HepG2 (cell line): ENCODE measurements around the gene HDAC3. TPM values are rescaled to one million over a fixed set of nuclear protein-coding genes. Genes with fewer than 3 reads are reported as not detected.

Experiments used
- CBFB ChIP-seq: sonication (generic); formaldehyde crosslinking; IDR thresholded peaks from 2 replicates; pipeline ENCODE4 v1.4.0; 2020; ENCODE audit warnings: missing genetic modification reagents
- CENPX ChIP-seq: sonication (generic); formaldehyde crosslinking; IDR thresholded peaks from 2 replicates; pipeline ENCODE4 v1.9.0; 2021; ENCODE audit warnings: mild to moderate bottlenecking, missing genetic modification reagents, moderate library complexity
- DMAP1 ChIP-seq: IDR thresholded peaks from 2 replicates; pipeline ENCODE4 v1.6.1; 2016
- IRX3 ChIP-seq: sonication (generic); formaldehyde crosslinking; IDR thresholded peaks from 2 replicates; pipeline ENCODE4 v1.8.1; 2023; ENCODE audit warnings: mild to moderate bottlenecking, low read depth, missing genetic modification reagents, borderline replicate concordance
- MAFK ChIP-seq, 2 experiments: IDR thresholded peaks in 1 of 2; conservative IDR thresholded peaks in 1 of 2; 2 replicates each; pipeline ENCODE4 v1.6.1; 2011; ENCODE audit warnings: improper control_type of control experiment in 2 of 2, low read length in 2 of 2
- MIER3 ChIP-seq: IDR thresholded peaks from 2 replicates; pipeline ENCODE4 v1.6.1; 2016; ENCODE audit warnings: missing compliant biosample characterization, borderline replicate concordance
- NFYB ChIP-seq: sonication (generic); formaldehyde crosslinking; IDR thresholded peaks from 2 replicates; pipeline ENCODE4 v1.4.0; 2020; ENCODE audit warnings: missing genetic modification reagents
- REL ChIP-seq: sonication (generic); formaldehyde crosslinking; conservative IDR thresholded peaks from 2 replicates; pipeline ENCODE4 v1.8.0; 2022; ENCODE audit warnings: mild to moderate bottlenecking, missing genetic modification reagents, moderate library complexity
- YEATS2 ChIP-seq: sonication (generic); formaldehyde crosslinking; IDR thresholded peaks from 2 replicates; pipeline ENCODE4 v1.4.0; 2020; ENCODE audit warnings: missing genetic modification reagents, borderline replicate concordance
- ZNF101 ChIP-seq: sonication (generic); formaldehyde crosslinking; IDR thresholded peaks from 2 replicates; pipeline ENCODE4 v1.4.0; 2020; ENCODE audit warnings: mild to moderate bottlenecking, low read depth, missing genetic modification reagents, borderline replicate concordance
- ZNF589 ChIP-seq: sonication (generic); formaldehyde crosslinking; conservative IDR thresholded peaks from 2 replicates; pipeline ENCODE4 v1.8.0; 2022; ENCODE audit warnings: mild to moderate bottlenecking, moderate library complexity, missing genetic modification reagents
- polyA plus RNA-seq, 8 experiments: library from polyadenylated mRNA; depleted of rRNA in 3 of 8; stranded (reverse) in 7 of 8; unstranded in 1 of 8; fragments of >200 nt; fragmentation: Illumina TruSeq in 4 of 8; extraction: Trizol in 4 of 8; gene quantifications; 2 replicates each; pipeline versions ENCODE4 v1.2.1 to v1.2.3, GENCODE V29; 2011 to 2016; ENCODE audit warnings: low read depth in 4 of 8, missing spikeins in 1 of 8, mixed read lengths in 1 of 8; ENCODE audit not compliant: insufficient read depth in 1 of 8
- total RNA-seq, 5 experiments: library from RNA; depleted of rRNA; stranded (reverse); fragments of >200 nt; fragmentation: Illumina TruSeq; extraction: Trizol; gene quantifications; 2 replicates each; pipeline ENCODE4 v1.2.3, GENCODE V29; 2016; ENCODE audit warnings: low read depth in 1 of 5
- TF ChIP-seq, protein P1 (sequence below): sonication (generic); formaldehyde crosslinking; IDR thresholded peaks from 2 replicates; pipeline ENCODE4 v1.5.0; 2020; ENCODE audit warnings: missing genetic modification reagents
- TF ChIP-seq, protein P2 (sequence below): IDR thresholded peaks from 2 replicates; pipeline ENCODE4 v1.6.1; 2016; ENCODE audit warnings: low read depth, control low read depth
- TF ChIP-seq, protein P3 (sequence below): sonication (generic); formaldehyde crosslinking; IDR thresholded peaks from 2 replicates; pipeline ENCODE4 v1.4.0; 2020; ENCODE audit warnings: missing genetic modification reagents
- TF ChIP-seq, protein P4 (sequence below), 2 experiments: fragments of 450-650 bp in 1 of 2; sonication (generic) in 1 of 2; formaldehyde crosslinking; IDR thresholded peaks; 2 replicates each; pipeline versions ENCODE4 v1.5.0 to v1.8.0; 2020 to 2022; ENCODE audit warnings: mild to moderate bottlenecking in 1 of 2, missing genetic modification reagents in 1 of 2

Gene HDAC3
- total and polyA plus RNA-seq, 2 of the 13 experiments (the other 11 are each of a cell fraction or from before 2014, with no cell fraction given) = 84.0 to 94.1 TPM

DNA sequence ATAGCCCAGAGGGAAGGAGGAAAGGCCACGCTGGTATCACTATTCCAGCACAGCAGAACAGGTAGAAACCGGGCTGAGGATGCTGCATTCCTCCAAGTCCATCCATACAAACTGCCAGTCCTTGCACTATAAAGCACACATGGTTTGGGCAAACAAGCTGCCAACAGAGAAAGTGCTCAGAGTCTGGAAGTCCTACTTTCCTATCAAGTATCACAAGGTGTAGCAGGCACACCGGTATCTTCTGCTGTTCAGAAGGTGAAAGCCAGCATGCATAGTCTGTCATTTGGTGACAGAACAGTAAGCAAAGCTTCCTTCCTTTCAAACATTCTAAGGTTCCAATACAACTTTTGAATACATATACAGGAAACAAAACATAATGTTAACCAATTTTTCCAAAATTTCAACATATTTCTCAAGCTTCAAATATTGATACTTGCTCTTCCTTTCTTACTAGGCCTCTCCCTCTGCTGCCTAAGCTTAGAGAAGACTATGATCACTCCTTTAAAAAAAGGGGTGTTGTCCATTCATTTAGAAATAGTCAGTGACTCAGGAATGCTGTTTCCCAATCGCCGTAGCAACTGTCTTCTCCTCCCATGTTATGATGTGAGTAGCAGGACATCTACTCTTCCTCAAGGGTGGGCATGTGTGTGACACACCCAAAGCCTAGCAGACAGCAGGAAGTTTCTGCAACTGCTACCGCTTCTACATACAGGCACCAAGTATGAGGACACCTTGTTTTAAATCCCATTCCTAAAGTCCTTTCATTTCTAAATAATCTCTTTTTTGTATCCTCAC is 32.5 kb downstream of the HDAC3 start (continued):
- TF ChIP-seq ZNF589 (no peak), IRX3 (no peak), CENPX (no peak), YEATS2 (CRISPR knock-in tag) (no peak), MIER3 (no peak), MAFK (conservative IDR thresholded peaks at IDR 0.05 in 1 of 2, IDR thresholded peaks at IDR 0.05 in 1 of 2; ENCODE audit: low read length in 2 of 2) (no peak), ZNF101 (no peak), NFYB (CRISPR knock-in tag) (no peak), CBFB (CRISPR knock-in tag) (no peak), REL (CRISPR knock-in tag) (no peak), DMAP1 (no peak)
- TF ChIP-seq, protein P1, sequence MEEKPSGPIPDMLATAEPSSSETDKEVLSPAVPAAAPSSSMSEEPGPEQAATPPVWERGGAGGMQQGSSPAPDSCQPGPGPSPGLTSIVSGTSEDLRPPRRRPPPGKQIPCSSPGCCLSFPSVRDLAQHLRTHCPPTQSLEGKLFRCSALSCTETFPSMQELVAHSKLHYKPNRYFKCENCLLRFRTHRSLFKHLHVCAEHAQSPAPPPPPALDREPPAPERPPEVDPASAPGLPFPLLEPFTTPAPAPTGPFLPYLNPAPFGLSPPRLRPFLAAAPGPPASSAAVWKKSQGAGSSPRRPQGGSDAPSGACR = no peak
- TF ChIP-seq, protein P2, sequence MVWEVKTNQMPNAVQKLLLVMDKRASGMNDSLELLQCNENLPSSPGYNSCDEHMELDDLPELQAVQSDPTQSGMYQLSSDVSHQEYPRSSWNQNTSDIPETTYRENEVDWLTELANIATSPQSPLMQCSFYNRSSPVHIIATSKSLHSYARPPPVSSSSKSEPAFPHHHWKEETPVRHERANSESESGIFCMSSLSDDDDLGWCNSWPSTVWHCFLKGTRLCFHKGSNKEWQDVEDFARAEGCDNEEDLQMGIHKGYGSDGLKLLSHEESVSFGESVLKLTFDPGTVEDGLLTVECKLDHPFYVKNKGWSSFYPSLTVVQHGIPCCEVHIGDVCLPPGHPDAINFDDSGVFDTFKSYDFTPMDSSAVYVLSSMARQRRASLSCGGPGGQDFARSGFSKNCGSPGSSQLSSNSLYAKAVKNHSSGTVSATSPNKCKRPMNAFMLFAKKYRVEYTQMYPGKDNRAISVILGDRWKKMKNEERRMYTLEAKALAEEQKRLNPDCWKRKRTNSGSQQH (CRISPR knock-in tag) = no peak
- TF ChIP-seq, protein P3, sequence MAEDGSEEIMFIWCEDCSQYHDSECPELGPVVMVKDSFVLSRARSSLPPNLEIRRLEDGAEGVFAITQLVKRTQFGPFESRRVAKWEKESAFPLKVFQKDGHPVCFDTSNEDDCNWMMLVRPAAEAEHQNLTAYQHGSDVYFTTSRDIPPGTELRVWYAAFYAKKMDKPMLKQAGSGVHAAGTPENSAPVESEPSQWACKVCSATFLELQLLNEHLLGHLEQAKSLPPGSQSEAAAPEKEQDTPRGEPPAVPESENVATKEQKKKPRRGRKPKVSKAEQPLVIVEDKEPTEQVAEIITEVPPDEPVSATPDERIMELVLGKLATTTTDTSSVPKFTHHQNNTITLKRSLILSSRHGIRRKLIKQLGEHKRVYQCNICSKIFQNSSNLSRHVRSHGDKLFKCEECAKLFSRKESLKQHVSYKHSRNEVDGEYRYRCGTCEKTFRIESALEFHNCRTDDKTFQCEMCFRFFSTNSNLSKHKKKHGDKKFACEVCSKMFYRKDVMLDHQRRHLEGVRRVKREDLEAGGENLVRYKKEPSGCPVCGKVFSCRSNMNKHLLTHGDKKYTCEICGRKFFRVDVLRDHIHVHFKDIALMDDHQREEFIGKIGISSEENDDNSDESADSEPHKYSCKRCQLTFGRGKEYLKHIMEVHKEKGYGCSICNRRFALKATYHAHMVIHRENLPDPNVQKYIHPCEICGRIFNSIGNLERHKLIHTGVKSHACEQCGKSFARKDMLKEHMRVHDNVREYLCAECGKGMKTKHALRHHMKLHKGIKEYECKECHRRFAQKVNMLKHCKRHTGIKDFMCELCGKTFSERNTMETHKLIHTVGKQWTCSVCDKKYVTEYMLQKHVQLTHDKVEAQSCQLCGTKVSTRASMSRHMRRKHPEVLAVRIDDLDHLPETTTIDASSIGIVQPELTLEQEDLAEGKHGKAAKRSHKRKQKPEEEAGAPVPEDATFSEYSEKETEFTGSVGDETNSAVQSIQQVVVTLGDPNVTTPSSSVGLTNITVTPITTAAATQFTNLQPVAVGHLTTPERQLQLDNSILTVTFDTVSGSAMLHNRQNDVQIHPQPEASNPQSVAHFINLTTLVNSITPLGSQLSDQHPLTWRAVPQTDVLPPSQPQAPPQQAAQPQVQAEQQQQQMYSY (CRISPR knock-in tag) = no peak
- TF ChIP-seq, protein P4, sequence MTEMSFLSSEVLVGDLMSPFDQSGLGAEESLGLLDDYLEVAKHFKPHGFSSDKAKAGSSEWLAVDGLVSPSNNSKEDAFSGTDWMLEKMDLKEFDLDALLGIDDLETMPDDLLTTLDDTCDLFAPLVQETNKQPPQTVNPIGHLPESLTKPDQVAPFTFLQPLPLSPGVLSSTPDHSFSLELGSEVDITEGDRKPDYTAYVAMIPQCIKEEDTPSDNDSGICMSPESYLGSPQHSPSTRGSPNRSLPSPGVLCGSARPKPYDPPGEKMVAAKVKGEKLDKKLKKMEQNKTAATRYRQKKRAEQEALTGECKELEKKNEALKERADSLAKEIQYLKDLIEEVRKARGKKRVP (CRISPR knock-in tag; IDR thresholded peaks at IDR 0.05) = 0 out of 4 replicates have a peak, but pooled peaks of 1 of the 2 experiments have one; percentile 19
